ENCODE data around the gene XPC.
"Not testable (repeated sequence)": the region's sequence is repeated elsewhere in the genome, so short reads cannot be mapped to it uniquely, and the experiment has no call there.

Gene XPC

DNA sequence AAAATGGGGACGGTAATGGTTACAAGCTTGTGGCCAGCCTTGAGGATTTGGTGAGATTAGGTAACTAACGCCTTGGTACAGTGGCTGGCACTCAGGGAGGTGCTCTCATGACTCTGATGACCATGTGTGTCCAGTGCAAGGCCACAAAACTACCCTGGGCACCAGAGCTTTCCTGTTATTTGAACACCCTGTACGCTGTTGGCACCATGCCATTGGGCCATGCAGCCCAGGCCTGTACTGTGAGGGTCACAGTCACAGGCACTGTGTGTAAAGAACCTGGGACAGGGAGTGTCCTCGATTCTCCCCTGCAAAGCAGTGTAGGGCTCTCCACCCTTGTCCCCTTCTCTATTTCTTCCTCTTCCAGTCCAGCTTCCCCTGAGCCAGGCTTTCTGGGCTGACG is 47.3 kb downstream of the XPC start:
- DNase-seq: no peak

DNA sequence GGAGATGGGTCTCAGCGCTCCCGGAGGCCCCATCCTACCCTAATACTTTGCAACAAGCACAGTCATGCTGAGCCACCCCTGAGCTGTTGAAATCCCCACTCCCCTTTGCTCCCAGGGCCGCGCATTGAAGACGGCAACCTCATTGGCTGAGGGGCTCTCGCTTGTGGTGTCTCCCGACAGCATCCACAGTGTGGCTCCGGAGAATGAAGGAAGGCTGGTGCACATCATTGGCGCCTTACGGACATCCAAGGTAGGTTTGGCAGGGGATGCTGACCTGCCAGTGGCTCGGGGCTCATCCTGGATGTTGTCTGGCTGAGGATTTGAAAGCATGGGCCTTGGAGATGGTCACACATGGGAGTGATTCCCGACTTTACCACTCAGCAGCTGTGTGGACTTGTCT is 47.7 kb downstream of the XPC start:
- DNase-seq: no peak

DNA sequence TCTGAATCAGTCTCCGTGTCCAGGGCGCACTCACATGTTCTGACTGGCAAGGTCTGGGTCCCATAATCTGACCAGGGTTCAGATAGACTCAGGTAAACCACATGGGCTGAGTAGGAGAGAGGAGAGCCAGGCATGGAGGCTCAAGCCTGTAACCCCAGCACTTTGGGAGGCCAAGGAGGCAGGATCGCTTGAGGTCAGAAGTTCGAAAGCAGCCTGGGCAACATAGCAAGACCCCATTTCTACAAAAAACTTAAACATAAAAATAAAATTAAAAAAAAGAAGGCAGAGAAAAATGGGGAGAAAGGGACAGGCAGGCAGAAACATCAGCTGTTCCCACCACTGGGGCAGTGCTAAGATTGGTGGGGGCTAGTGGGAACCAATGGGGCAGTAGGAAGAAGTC is 48.2 kb downstream of the XPC start:
- no peak for DNase-seq

DNA sequence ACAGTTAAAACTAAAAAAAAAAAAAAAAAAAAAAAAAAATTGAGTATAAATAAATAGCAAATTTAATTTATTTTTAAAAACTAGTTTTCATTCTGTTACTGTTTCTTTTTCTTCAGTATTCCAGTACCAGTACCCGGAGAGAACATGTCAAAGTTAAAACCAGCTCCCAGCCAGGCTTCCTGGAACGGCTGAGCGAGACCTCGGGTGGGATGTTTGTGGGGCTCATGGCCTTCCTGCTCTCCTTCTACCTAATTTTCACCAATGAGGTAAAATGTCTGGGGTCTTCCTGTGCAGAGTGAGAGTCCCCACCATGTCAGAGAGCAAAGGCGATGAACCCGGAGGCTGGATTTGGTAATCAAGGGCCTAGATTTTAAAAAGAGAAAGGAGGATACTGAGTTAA is 49.1 kb downstream of the XPC start:
- no peak for DNase-seq

DNA sequence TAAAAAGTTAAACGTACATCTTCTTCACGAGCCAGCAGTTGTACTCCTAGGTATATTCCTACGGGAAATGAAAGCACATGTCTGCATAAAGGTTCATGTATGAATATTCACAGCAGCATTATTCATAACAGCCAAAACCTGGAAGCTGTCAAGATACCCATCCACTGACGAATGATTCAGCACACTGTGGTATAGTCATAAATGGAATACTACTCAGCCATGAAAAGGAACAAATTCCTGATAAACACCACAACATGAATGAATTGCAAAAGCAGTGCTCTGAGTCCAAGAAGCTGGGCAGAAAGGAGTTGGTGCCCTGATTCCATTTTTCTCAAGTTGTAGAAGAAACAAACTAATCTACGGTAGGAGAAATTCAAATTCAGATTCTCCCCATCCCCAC is 49.7 kb downstream of the XPC start:
- no peak for DNase-seq

DNA sequence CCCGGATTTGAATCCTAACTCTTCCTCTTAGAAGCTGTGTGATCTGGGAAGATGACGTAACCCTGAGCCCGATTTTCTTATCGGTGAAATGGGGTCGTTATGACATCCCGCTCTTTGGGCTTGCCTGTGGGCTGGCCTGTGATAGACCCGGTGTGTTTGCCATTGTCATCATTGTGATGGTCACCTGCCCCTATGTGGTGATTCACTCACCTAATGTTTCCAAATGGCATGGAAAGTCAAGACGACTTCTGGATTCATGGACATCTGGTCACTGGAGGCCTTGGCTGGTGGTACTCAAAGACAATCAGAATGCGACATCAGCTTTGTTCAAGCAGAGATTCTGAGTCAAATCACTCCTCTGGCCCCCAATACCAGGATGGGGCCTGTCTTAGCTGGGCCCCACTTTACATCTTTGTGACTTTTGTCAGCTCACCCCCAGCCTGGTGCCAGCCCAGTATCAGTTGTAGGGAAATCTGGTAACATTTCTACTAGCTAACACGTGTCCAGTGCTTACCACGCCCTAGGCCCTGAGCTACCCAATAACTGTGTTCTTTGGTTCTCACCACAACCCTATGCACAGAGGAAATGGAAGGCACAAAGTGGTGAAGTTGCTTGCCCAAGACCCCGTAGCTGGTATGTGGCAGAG is 50.8 kb downstream of the XPC start:
- no peak for DNase-seq

DNA sequence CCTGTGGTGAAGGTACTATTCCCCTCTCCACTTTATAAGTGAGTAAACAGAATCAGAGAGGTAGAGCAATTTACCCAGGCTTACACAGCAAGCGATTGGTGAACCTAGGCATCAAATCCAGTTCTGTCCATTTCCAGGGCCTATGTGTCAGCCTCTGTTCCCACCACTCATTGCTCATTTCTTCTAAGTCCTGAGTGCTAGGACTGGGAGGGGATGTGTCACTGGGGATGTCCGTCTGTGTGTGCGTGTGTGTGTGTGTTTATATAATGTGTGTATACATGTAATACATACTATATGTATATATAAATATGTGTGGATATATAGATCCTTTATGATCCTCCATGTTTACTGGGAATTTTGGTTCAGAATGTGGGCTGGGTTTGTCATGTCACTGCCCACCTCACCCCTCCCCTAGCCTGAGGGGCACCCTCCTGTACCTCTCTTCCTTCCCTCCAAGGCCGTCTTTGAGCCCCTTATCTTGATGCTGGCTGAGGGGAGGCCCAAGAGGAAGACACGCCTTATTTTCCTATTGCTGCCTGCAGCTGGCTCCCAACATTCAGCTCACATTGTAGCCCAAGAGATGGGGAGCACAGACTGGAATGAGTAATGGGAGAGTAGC is 51.4 kb downstream of the XPC start:
- DNase-seq: no peak

DNA sequence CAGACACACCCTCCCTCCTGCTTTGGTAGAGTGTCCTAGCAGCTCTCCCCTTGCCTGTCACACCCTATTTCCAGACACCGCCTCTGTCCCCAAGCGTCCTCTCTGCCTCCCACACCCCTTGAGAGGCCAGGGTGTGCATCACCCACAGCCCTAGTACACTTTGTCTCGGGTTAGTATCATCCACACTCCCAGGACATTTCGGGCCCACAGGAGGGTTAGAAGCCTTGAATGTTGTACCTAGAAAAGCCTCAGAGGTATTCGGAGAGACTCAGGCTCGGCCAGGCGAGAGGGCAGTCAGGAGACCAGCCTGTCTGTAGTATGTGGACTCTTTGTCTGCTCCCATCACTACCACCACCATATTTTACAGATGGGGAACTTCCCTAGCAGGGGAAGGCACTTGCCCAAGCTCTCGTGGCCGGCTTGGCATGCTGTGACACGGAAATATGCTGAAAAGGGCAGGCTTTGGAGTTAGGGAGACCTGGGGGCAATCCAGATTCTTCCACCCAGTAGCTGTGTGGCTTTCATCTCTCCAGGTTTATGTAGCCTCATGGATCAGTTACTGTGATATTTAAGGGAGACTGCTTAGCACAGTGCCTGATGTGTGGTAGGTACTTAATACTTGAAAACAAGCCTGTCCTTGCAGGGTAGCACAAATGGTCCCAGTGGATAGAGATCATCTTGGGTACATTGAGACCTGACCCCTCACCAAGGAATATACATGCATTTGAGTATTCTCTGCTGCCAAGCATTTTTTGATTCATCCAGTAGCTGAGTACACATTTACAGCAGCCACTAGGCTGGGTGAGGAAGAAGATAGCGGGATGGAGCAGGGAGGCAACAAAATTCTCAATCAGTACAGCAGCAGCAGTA is 52.1 kb downstream of the XPC start:
- no peak for DNase-seq

DNA sequence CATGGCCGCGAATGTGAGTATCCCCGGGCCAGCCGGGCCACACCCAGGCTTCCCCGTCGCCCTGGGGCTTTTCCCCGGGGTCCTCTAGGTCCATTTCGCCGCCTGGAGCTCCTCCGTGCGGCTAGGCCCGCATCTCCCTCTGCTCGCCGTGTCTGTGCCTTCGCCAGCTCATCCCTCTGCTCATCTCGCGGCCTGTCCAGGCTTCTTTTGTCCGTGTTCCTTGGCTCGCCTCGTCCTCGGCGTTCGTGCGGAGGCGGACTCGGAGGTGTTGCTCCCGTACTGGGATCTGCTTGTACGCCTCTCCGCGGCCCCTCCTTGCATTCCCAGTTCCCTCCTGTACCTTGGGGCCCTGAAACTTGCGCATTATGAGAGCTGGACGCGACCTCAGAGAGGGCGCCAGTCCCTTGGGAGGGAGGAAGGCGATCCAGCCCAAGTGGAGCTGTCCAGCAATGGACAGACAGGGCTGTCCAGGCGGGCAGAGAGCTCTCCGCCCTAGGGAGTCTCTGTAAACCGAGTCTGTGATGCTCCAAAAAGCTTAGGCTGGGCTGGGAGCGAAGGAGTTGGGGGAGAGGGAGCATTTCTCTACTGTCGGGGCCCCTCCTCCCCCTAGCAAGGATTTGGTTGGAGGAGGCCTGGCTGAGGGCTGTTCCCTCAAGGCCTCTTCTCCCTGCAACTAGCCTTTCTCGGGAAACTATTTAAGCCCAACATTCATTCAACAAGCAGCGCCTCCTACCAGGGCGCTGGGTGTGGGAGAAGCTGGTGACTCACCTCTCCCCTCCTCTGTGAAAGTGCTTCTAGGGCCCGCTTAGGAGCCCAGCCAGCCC is 53.0 kb downstream of the XPC start:
- peak; percentile 91 for DNase-seq

DNA sequence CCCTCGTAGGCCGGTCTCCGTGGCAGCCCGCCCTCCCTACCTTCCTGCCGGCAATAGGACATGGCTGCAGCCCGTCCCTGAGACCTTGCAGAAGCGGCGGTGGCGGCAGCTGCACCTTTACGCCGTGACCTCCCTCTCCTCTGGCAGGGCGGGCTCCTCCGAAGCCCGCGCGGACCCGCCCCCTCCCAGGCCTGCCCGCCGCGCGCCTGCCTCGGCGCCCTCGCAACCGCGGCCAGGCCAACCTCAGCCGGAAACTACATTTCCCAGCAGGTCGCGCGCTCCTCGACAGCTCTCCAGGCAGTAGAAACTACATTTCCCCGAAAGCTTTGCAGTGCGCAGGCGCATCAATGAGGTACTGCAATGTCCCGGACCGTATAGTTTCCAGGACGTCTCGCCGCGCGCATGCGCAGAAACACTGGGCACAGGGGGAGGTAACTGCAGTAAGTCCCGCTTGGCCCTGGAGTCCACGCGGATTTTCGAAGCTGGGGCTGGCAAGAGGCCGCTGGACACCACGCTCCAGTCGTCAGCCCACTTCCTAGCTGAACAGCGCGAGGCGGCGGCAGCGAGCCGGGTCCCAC is 53.7 kb downstream of the XPC start, which contains the start of the genes CHCHD4 and TMEM43:
TSS of gene CHCHD4 (minus strand) at position 256 of the 578 bp plus-strand sequence. CDS start at position 62, 194 bp downstream.
TSS of gene TMEM43 (plus strand) at position 438 of the 578 bp plus-strand sequence. CDS start 142 bp downstream, outside the sequence.
- DNase-seq: peak; percentile 99

DNA sequence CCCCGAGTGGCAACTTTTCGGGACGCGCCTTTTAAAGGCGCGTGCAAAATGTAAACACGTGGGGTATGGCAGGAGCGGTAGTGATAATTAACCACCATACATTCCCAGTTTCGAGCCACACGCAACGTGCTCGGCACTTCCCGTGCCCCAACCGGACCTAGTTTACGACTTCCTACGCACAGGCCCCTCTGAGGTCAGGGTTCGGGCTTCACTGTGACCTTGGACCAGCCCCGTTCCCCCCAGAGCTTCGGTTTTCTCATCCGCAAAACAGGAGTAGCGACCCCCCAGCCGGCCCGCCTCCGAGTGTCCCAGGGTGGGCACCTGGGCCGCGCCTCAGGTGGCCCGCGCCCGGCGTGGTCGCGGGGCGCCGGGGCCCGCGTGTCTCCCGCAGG is 54.2 kb downstream of the XPC start:
- DNase-seq: peak; percentile 53

DNA sequence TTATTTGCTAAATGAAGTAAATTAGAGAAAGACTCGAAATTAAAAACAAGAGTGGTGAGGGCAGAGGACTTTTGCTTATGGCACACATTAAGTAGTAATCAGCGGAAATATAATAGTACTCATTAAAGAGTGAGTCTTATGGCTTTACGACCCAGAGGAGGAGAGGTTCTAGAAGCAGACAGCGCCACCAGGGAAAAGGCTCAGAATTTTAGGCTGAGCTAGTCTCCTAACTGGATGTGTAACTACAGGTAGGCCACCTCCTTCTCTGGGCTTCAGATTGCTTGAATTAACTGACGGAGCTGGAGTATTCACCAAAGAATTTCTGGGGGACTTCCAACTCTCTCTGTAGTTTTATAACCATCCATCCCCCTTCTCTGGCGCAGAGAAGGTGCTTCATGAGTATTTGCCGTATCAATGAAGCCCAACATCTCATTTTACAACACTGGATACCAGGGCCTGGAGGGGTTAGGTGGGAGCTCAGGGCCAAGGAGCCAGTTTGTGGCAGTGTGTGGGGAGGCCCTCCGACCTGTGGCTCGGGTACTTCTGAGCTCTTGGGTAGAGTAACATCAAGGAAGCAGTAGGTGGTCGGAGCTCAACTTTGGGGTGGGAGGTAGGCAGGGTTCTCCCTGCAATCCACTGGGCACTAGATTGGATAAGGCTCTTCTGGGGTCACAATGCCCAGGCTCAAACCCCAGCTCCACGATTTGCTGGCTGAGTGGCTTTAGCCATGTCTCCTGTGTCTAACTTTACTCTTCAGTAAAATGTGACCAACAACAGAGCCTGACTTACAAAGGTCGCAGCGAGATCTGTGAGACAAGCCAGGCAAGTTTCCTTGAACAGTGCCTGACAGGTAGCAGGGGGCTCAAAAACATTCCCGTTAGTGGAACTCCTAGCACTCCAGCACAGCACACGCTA is 54.8 kb downstream of the XPC start:
- DNase-seq: no peak

DNA sequence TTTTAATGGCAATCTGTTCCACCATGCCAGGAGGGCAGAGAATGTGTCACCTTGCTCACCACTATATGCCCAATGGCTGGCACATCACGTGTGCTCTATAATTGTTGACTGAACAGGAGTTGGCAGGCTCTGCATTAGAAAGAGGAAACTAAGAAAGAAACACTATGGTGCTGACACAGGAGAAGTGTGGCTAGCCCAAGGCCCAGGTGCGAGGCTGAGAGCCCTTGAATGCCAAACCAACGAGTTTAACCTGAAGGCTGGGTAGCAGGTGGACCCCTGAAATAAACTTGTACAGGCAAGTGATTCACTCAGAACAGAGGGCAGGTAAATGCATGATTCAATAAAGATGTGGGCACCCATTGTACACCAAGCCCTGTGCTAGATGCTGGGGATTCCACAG is 56.1 kb downstream of the XPC start:
- no peak for DNase-seq

DNA sequence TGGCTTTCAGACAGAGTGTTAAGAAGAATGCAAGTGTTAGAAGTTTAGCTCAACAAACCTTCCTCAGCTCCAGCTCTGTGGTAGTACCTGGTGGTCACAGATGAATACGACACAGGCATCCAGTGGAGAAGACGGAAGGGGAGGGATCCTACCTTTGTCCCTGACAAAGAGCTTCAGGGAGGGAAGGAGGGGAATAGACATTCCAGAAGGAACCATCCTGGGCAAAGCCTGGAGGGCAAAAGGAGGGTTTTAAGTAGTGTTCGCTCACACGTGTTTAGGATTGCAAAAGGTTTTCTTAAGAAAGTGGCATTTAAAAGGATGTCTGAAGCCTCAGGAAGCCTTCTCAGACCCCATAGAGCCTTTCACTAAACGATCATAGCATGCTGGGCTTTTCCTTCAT is 56.5 kb downstream of the XPC start:
- DNase-seq: no peak

DNA sequence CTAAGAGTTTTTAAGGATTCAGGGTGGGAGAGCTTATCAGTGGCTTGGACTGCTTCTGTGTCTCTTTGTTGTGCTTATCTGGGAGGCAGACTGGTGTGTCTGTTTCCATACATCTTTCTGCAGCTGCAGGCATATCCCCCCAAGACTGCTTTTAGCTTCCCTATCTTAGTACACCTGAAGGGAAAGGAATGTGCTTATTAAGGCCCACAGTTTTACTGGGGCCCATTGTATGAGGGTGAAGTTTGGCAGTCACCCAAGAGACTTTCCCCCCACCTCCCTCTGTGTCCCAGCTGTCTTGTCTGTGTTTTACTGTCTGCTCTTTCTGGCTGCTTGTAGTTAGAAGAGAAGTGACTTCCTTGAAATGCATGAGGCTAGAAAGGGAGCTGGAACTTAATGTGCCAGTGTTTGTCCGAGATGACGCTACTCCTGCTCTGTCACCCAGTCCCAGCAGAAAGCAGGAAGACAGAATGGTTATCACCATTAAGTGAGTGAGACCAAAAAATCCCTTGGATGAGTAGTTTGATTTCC is 57.4 kb downstream of the XPC start:
- not testable (repeated sequence) for DNase-seq

DNA sequence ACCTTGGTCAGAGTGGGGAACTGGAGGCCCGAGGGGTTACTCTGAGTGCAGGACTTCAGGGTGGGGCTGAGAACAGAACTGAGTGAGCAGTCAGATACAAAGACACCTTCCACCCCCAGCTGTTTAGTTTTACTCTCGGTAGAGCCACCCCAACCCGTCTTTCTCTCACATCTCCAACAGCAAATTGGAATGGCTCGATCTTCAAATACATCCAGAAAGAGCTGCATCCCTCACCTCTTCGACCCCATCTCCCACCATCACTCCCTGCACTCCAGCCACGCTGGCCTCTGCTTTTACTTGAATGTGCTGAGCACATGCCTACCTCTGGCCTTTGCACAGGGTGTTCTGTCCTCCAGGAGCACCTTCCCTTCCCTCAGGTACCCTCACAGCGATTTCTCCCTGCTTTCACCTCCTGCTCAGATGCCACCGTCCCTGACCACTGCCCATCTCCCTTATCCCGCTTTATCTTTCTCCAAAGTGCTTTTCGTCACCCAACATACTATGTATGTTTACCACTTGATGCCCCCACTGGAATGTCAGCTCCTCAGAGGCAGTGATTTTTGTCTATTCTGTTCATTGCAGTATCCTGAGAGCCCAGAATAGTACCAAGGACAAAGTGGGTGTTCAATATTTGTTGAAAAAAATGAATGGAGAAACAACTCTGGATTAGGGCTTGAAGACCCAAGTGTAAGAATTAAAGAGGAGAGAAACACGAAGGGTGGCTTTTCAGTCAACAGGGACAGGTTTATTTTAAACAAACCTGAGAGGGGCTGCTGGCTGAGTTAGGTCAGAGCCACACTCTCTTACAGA is 58.1 kb downstream of the XPC start:
- no peak for DNase-seq

DNA sequence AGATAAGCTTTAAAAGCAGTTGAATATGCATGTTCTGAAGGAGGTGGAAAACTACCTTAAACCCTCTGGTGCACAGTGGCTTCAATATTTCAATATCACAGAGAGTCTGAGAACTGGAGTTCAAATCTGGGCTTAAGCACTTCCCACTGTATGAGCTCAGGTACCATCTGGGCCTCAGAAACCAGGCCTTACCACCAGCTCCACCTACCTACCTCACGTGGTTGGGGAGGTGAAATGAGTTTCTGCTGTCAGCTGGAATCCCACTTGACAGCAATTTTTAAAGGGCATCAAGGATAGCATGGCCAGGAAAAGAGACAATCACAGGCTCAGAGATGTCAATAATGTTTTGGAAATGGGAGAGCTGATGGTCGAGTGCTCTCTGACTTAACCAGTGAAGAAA is 58.8 kb downstream of the XPC start:
- no peak for DNase-seq

DNA sequence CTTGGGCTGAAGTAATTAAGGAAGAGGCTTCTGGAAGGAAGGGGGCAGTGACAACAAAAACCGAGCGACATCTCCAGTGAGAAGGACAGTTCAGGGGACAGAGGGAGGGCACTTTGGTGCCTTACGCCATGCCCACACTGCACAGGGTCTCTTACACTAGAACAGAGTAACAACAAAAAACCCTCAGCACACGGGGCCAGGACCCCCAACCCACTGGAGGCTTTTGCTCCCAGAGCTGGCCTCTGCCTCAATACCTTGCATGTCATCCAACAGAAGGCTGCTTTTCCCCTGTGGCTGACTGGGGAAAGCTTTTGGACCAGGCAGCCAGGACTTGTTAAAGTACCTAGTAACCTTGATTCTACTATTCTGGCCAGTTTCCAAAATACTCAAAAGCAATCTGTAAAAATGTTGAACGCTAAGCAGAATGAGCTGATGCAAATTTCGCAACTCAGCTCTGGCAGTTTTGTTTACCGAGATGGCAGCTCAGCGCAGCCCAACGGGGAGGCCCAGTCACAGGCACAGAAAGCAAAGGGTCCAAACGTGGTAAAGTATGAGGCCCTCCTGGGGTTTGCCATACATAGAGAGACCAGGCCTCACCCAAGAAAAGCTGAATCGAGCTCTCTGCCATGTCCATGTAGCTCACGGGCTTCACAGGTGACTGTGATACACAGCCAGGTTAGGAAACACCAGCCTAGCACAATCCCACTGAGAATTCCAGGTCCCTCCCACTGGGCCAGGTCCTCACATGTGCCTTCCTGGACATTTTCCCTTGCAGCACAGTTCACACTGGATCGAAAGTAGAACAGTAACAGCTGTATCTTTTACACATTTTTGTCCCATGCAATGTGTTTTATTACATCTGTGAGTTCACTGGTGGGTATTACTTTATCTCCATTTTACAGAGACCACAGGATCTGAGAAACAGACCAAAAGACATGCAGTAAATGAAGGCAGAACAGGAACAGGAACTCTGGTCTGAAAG is 59.7 kb downstream of the XPC start:
- no peak for DNase-seq
